ENCODE measurements around the gene FGFR1OP2. TPM values are rescaled to one million over a fixed set of nuclear protein-coding genes. Genes with fewer than 3 reads are reported as not detected.
A peak's percentile ranks its signal among the peaks of the same experiment; 100 is the strongest.

FGFR1OP2 gene
- total RNA-seq, 1 donor from 2014 or later: 37.6 TPM

- DNase-seq (ENCODE audit: low spot score): no peak
- H3K4me1 Mint-ChIP-seq (ENCODE audit: low read depth): no peaks in the 10 kb centered on the region
- H3K9me3 Mint-ChIP-seq (ENCODE audit: low read depth): no peaks in the 10 kb centered on the region
- H3K27me3 Mint-ChIP-seq (ENCODE audit: low read depth): no peaks in the 10 kb centered on the region
- no peak overlapping the region for H3K4me3 Mint-ChIP-seq (ENCODE audit: unreplicated experiment)
- peaks cover 21% of the 10 kb centered on the region for H3K36me3 Mint-ChIP-seq (ENCODE audit: low read depth)
- TF ChIP-seq CTCF (IDR thresholded peaks at IDR 0.05): no peak
- H3K27ac Mint-ChIP-seq (ENCODE audit: unreplicated experiment): no peak overlapping the region
Measured at GRCh38 chr12:26928661-26929060, 9.6 kb upstream of the FGFR1OP2 start.

GRCh38 chr12:26929590-26929989 lies 8.7 kb upstream of the FGFR1OP2 start:
- Mint-ChIP-seq H3K9me3 (ENCODE audit: low read depth) (no peaks in the 10 kb centered on the region), H3K36me3 (ENCODE audit: low read depth) (peaks cover 21% of the 10 kb centered on the region), H3K27ac (ENCODE audit: unreplicated experiment) (no peak overlapping the region), H3K27me3 (ENCODE audit: low read depth) (no peaks in the 10 kb centered on the region), H3K4me3 (ENCODE audit: unreplicated experiment) (no peak overlapping the region), H3K4me1 (ENCODE audit: low read depth) (peaks cover 1% of the 10 kb centered on the region)
- TF ChIP-seq CTCF (IDR thresholded peaks at IDR 0.05): no peak
- DNase-seq (ENCODE audit: low spot score): no peak

- peaks cover 46% of the 10 kb centered on the region for H3K4me1 Mint-ChIP-seq (ENCODE audit: low read depth)
- H3K27me3 Mint-ChIP-seq (ENCODE audit: low read depth): no peaks in the 10 kb centered on the region
- peaks cover 2% of the 10 kb centered on the region for H3K36me3 Mint-ChIP-seq (ENCODE audit: low read depth)
- no peak overlapping the region for H3K27ac Mint-ChIP-seq (ENCODE audit: unreplicated experiment)
- H3K4me3 Mint-ChIP-seq (ENCODE audit: unreplicated experiment): peak overlapping the region; percentile 94
- no peaks in the 10 kb centered on the region for H3K9me3 Mint-ChIP-seq (ENCODE audit: low read depth)
- no peak for DNase-seq (ENCODE audit: low spot score)
- TF ChIP-seq CTCF (IDR thresholded peaks at IDR 0.05): no peak
Measured at GRCh38 chr12:26935636-26936378, 2.5 kb upstream of the FGFR1OP2 start.

- peak overlapping the region; percentile 100 for H3K27ac Mint-ChIP-seq (ENCODE audit: unreplicated experiment)
- H3K4me3 Mint-ChIP-seq (ENCODE audit: unreplicated experiment): peak overlapping the region; percentile 94
- H3K27me3 Mint-ChIP-seq (ENCODE audit: low read depth): no peaks in the 10 kb centered on the region
- peaks cover 2% of the 10 kb centered on the region for H3K36me3 Mint-ChIP-seq (ENCODE audit: low read depth)
- H3K9me3 Mint-ChIP-seq (ENCODE audit: low read depth): no peaks in the 10 kb centered on the region
- peaks cover 56% of the 10 kb centered on the region for H3K4me1 Mint-ChIP-seq (ENCODE audit: low read depth)
- no peak for TF ChIP-seq CTCF (IDR thresholded peaks at IDR 0.05)
- DNase-seq (ENCODE audit: low spot score): no peak
Measured at GRCh38 chr12:26936559-26937442, 1.5 kb upstream of the FGFR1OP2 start.

- Mint-ChIP-seq H3K4me3 (ENCODE audit: unreplicated experiment) (peak overlapping the region; percentile 94), H3K4me1 (ENCODE audit: low read depth) (peaks cover 62% of the 10 kb centered on the region), H3K9me3 (ENCODE audit: low read depth) (no peaks in the 10 kb centered on the region), H3K36me3 (ENCODE audit: low read depth) (peaks cover 2% of the 10 kb centered on the region), H3K27me3 (ENCODE audit: low read depth) (no peaks in the 10 kb centered on the region), H3K27ac (ENCODE audit: unreplicated experiment) (peak overlapping the region; percentile 100)
- DNase-seq (ENCODE audit: low spot score): no peak
- TF ChIP-seq CTCF (IDR thresholded peaks at IDR 0.05): no peak
Measured at GRCh38 chr12:26937443-26937862, 817 bp upstream of the FGFR1OP2 start.

Measured in chondrocyte (in vitro differentiated cells).